ENCODE data around the gene COA1.

GRCh38 chr7:43700646-43701499 is 28.4 kb downstream of the COA1 start:
- TF ChIP-seq, protein P1, sequence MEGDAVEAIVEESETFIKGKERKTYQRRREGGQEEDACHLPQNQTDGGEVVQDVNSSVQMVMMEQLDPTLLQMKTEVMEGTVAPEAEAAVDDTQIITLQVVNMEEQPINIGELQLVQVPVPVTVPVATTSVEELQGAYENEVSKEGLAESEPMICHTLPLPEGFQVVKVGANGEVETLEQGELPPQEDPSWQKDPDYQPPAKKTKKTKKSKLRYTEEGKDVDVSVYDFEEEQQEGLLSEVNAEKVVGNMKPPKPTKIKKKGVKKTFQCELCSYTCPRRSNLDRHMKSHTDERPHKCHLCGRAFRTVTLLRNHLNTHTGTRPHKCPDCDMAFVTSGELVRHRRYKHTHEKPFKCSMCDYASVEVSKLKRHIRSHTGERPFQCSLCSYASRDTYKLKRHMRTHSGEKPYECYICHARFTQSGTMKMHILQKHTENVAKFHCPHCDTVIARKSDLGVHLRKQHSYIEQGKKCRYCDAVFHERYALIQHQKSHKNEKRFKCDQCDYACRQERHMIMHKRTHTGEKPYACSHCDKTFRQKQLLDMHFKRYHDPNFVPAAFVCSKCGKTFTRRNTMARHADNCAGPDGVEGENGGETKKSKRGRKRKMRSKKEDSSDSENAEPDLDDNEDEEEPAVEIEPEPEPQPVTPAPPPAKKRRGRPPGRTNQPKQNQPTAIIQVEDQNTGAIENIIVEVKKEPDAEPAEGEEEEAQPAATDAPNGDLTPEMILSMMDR (IDR thresholded peaks at IDR 0.05) = no peak
- TF ChIP-seq POLR2A (IDR thresholded peaks at IDR 0.05) = no peak
